NCI-H748 treated with DMSO at 0.1 percent for 48 hours (cell line): ENCODE data around the gene ZBED4.

Source experiments
- DNase-seq: peaks from one replicate; lab custom pipeline; 2025; lab: John Stamatoyannopoulos, UW

ZBED4 gene

DNA sequence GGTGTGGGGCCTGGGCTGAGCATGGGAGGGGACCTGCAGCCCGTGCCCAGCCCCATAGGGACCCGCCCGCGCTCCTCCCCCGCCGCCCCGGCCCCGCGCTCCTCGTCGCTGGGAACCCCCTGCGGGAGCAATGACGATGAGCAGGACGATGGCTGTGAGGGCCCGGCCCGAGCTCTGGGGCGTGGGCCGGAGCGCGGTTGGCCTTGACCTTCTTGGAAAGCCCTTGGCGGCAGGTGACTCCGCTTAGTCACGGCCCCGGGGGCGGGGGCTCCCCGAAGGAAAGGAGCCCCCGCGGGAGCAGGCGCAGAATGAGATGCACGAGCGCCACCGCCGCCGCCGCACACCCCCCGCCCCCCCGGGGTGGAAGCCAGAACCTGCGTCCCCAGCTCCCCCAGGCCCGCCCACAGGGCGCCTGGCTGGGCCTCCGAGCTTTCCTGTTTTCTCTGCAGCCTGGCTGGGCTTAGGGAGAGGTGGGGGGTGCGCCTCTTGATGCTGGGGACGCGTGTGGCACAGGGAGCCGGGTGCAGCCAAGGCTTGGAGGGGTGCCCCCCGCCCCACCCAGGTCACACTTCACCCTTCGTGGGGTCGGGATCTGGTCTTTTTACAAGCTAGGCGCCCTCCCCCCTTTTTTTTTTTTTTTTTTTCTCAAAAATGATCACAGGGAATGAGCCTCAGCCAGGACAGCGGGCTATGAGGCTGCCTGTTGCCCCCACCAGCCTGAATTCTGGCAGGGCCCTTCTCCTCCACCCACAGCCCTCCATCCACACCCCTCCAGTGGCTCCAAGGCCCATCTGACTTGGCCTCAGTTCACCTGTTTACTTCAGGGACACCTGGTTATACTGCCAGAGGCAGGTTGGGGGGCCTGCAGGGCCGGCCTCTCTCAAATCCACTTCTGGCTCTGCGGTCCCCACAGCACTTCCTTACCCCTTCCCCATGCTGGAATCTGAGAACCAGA is 82.7 kb downstream of the ZBED4 start:
- DNase-seq, result peak; percentile 48

DNA sequence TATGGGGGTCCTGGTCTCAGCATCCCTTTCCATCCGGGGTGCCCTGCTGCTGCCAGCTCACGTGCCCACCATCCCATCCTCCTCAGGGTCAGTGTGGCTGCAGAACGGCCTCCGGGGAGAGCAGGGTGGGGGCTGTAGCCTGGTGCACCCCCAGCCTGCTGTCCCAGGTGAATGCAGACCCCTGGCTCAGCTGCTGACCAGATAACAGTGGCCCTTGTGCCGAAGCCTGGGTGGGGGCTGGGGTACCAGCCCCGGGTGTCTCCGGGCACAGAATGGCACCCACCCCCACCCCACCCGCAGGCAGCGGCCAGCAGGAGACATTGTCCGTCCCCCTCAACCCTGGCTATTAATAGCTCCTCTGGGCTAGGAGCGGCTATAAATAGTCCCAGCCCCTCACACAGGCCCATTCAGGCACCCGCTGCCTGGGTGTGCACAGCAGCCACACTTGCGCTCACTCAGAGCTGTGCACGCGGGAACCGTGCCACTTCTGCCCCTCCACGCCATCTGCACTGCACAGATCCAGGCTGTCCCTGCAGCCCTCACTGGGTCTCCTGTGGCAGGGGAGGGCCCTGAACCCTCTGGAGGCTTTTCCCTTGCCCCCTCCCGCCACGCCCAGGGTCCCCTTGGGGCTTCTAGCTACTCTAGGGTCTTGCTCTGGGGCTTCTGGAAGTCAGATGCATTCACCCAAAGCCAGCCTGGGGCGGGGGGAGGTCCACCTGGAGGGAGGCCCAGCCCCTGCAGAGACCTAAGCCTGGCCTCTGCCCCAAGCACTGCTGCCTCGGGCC is 83.5 kb downstream of the ZBED4 start:
- no peak for DNase-seq

DNA sequence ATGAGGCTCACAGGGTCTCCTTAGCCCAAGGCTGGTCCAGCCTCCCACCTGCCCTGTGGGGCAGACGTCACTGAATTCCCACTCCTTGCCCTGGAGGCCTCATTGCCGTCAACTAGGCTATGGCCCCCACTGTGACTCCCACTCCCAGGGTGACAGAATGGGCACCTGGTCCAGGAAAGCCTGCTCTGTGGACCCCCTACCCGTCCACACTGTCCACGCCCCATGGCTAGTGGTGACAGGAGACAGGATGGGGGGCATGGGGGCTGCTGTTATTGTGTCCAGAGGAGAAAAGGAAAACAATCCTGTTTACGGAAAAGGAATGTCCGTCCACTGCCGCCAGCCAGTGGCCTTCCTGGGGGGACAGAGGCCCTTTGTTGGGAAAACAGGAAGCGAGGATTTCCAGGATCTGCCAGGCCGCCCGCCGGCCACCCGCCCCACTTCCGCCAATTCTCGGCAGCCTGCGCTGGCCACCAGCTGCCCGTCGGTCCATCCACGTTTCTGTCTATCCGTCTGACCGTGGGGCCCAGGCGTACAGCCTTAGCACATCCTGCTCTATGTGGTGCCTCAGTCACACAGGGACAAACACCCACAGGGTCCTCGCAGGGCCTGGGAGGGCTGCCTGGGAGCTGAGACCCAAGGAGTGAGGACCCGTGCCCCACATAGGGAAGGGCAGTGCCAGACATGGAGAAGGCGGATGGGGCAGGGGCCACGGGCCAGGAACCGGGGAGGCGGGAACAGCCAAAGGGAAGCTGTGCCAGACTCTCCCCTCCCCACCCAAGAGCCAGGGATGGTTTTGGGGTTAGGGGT is 84.3 kb downstream of the ZBED4 start:
- no peak for DNase-seq

DNA sequence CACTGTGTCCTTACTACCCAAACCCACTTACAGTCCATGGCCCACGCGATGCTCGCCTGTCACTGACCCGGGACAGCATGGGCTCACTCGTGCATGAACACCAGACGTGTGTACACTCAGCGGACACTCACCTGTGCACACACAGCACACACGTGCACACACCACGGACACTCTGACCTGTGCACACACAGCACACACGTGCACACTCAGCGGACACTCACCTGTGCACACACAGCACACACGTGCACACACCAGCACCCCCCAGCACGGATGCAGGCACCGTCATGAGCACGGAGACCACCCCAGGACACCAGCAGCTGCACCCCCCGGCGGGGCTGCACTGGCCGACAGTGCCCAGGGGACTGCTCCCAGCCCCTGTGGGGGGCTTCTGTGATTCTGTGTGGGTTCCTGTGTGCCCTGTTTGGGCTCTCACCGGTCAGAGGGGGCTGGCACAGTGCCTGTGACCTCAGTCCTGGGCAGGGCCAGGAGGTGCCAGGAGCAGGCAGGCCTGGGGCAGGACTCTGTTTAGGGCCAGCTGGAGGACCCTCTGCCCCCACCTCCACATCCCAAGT is 85.0 kb downstream of the ZBED4 start:
- DNase-seq, result no peak
